MM.1S (cell line): Measurements from ENCODE around the gene CUBN.

Experiments used
- DNase-seq: peaks from one replicate; pipeline ENCODE4 v3.0.0-alpha.2; 2015
- H2AFZ ChIP-seq: fragments of 300-600 bp; sonication (generic); 2 replicates; pipeline ENCODE4 v1.6.0; 2016; ENCODE audit warnings: antibody characterized with exemption, low read length
- H3F3A ChIP-seq: fragments of 300-600 bp; sonication (generic); 2 replicates; pipeline ENCODE4 v1.6.1; 2016; ENCODE audit warnings: mild to moderate bottlenecking, antibody characterized with exemption, low read length, moderate library complexity, mixed read lengths; ENCODE audit not compliant: insufficient read depth
- H3K27ac ChIP-seq: fragments of 300-600 bp; sonication (generic); 2 replicates; pipeline ENCODE4 v1.5.1; 2016; ENCODE audit warnings: mild to moderate bottlenecking, low read length
- H3K27me3 ChIP-seq: fragments of 300-600 bp; sonication (generic); replicated peaks from 2 replicates; pipeline ENCODE4 v1.6.0; 2016; ENCODE audit warnings: low read length; ENCODE audit not compliant: insufficient read depth
- H3K36me3 ChIP-seq: fragments of 300-600 bp; sonication (generic); replicated peaks from 2 replicates; pipeline ENCODE4 v1.6.1; 2016; ENCODE audit warnings: mild to moderate bottlenecking, low read length, mixed read lengths; ENCODE audit not compliant: insufficient read depth
- H3K4me1 ChIP-seq: fragments of 300-600 bp; sonication (generic); 2 replicates; pipeline ENCODE4 v1.6.1; 2016; ENCODE audit warnings: low read length, mixed read lengths
- H3K4me2 ChIP-seq: fragments of 300-600 bp; sonication (generic); 2 replicates; pipeline ENCODE4 v1.6.0; 2016; ENCODE audit warnings: low read depth, low read length
- H3K4me3 ChIP-seq: fragments of 300-600 bp; sonication (generic); 2 replicates; pipeline ENCODE4 v1.5.1; 2016; ENCODE audit warnings: low read length, mixed read lengths
- H3K79me2 ChIP-seq: fragments of 300-600 bp; sonication (generic); 2 replicates; pipeline ENCODE4 v1.6.1; 2016; ENCODE audit warnings: mixed run types, low read length, mixed read lengths
- H3K9ac ChIP-seq: fragments of 300-600 bp; sonication (generic); 2 replicates; pipeline ENCODE4 v1.6.1; 2016; ENCODE audit warnings: low read length, mixed read lengths
- H3K9me2 ChIP-seq: fragments of 300-600 bp; sonication (generic); replicated peaks from 2 replicates; pipeline ENCODE4 v1.6.1; 2016; ENCODE audit warnings: mild to moderate bottlenecking, low read length, mixed read lengths; ENCODE audit not compliant: insufficient read depth
- H3K9me3 ChIP-seq: fragments of 300-600 bp; sonication (generic); replicated peaks from 2 replicates; pipeline ENCODE4 v1.6.1; 2016; ENCODE audit warnings: mild to moderate bottlenecking, low read length, mixed read lengths; ENCODE audit not compliant: insufficient read depth
- H4K20me1 ChIP-seq: fragments of 300-600 bp; sonication (generic); 2 replicates; pipeline ENCODE4 v1.6.1; 2016; ENCODE audit warnings: mild to moderate bottlenecking, low read length, moderate library complexity, mixed read lengths; ENCODE audit not compliant: insufficient read depth
- CTCF ChIP-seq: fragments of 300-600 bp; sonication (generic); IDR thresholded peaks from 2 replicates; pipeline ENCODE4 v1.5.1; 2016; ENCODE audit warnings: antibody characterized with exemption, low read length, mixed read lengths
- EZH2 ChIP-seq: fragments of 300-600 bp; sonication (generic); optimal IDR thresholded peaks from 2 replicates; pipeline ENCODE3; 2017; ENCODE audit warnings: low read depth, mild to moderate bottlenecking, antibody characterized with exemption, low read length, mixed read lengths
- EZH2phosphoT487 ChIP-seq: fragments of 300-600 bp; sonication (generic); IDR thresholded peaks from 2 replicates; pipeline ENCODE4 v1.6.1; 2018; ENCODE audit warnings: antibody characterized with exemption, low read length

Gene CUBN

DNA sequence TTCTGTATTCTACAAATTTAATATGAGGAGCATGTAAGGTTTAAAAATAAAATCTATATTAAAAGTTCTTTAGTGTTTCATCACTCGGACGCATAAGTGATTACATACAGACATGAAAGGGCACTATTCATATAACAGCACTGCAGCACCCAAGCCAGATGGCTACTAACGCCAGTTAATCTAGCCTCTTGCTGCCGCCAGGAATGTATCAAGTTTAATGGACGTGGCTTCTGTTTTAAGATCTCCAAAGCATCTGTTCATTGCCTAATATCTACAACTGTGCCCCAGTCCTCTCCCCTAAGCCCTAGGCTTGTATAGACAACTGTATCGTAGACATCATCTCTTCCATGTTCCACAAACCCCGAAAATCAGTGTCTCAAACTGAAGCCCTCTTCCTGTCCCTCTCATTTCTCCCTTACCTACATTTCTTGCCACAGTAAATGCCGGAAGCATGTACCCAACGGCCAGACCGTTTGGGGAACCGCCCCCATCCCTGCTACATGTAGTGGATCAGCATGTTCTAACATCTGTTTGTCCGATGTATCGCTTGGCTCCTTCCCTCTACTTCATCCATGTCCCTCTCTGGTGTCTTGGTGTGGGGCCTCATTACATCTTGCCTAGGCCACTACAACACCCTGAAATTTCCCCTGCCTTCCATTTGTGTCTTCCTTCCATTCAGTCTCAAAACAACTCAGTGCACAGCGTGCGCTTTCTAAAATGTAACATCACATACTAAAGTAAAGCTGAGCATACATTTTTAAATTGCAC lies 164.9 kb downstream of the CUBN start:
- Histone ChIP-seq H3K4me2 (no peak overlapping the region), H3K27me3 (no peaks in the 10 kb centered on the region), H2AFZ (no peak overlapping the region), H3K4me3 (no peak overlapping the region), H3K36me3 (no peaks in the 10 kb centered on the region), H3K9me3 (no peaks in the 10 kb centered on the region), H3K9me2 (no peaks in the 10 kb centered on the region), H3K27ac (no peak overlapping the region), H3K9ac (no peak overlapping the region), H3F3A (no peaks in the 10 kb centered on the region), H3K4me1 (no peaks in the 10 kb centered on the region), H3K79me2 (no peaks in the 10 kb centered on the region), H4K20me1 (no peaks in the 10 kb centered on the region)
- DNase-seq, result no peak
- TF ChIP-seq EZH2 (no peak), CTCF (no peak), EZH2phosphoT487 (no peak)

GRCh38 chr10:16960551-16960950 lies 169.1 kb downstream of the CUBN start:
- TF ChIP-seq EZH2phosphoT487, result no peak
- TF ChIP-seq CTCF, result no peak
- TF ChIP-seq EZH2, result no peak
- Histone ChIP-seq H3K27ac (no peak overlapping the region), H4K20me1 (no peaks in the 10 kb centered on the region), H3F3A (no peaks in the 10 kb centered on the region), H3K9ac (no peak overlapping the region), H3K36me3 (no peaks in the 10 kb centered on the region), H3K9me3 (no peaks in the 10 kb centered on the region), H2AFZ (no peak overlapping the region), H3K27me3 (no peaks in the 10 kb centered on the region), H3K9me2 (no peaks in the 10 kb centered on the region), H3K4me3 (no peak overlapping the region), H3K79me2 (no peaks in the 10 kb centered on the region), H3K4me1 (no peaks in the 10 kb centered on the region), H3K4me2 (no peak overlapping the region)
- DNase-seq, result no peak

GRCh38 chr10:16957038-16957437 lies 172.6 kb downstream of the CUBN start:
- no peaks in the 10 kb centered on the region for H3K4me1 ChIP-seq
- no peak overlapping the region for H3K9ac ChIP-seq
- no peaks in the 10 kb centered on the region for H3K79me2 ChIP-seq
- no peak overlapping the region for H3K27ac ChIP-seq
- no peaks in the 10 kb centered on the region for H4K20me1 ChIP-seq
- no peak for DNase-seq
- H2AFZ ChIP-seq, result no peak overlapping the region
- no peak overlapping the region for H3K4me2 ChIP-seq
- H3F3A ChIP-seq, result no peaks in the 10 kb centered on the region
- no peak overlapping the region for H3K4me3 ChIP-seq
- no peaks in the 10 kb centered on the region for H3K9me2 ChIP-seq
- no peaks in the 10 kb centered on the region for H3K36me3 ChIP-seq
- no peaks in the 10 kb centered on the region for H3K27me3 ChIP-seq
- H3K9me3 ChIP-seq, result no peaks in the 10 kb centered on the region
- TF ChIP-seq EZH2phosphoT487, result no peak
- no peak for TF ChIP-seq EZH2
- no peak for TF ChIP-seq CTCF
